NT2/D1 (cell line): ENCODE data around the gene RHEBL1.

Experiments
- SUZ12 ChIP-seq: IDR thresholded peaks from 2 replicates; pipeline ENCODE4 v1.6.1; 2011; ENCODE audit not compliant: insufficient read length, insufficient read depth; ENCODE audit errors: extremely low read depth
- YY1 ChIP-seq: IDR thresholded peaks from 2 replicates; pipeline ENCODE4 v1.6.1; 2011; ENCODE audit not compliant: insufficient read length, insufficient read depth
- ZNF274 ChIP-seq: IDR thresholded peaks from 2 replicates; pipeline ENCODE4 v1.6.1; 2011; ENCODE audit warnings: mild to moderate bottlenecking, low read depth, low read length

- no peak for TF ChIP-seq SUZ12
- TF ChIP-seq ZNF274 = no peak
- no peak for TF ChIP-seq YY1
Measured at GRCh38 chr12:49036029-49036428, 33.8 kb downstream of the RHEBL1 start.
